MG63 (cell line): ENCODE data around the gene POU4F1. TPM values are rescaled to one million over a fixed set of nuclear protein-coding genes. Genes with fewer than 3 reads are reported as not detected.

Source experiments
- DNase-seq: peaks from one replicate; pipeline ENCODE4 v3.0.0-alpha.2; 2020
- H3K27me3 ChIP-seq: fragments of 250-450 bp; sonication (Bioruptor Pico); 2 replicates; pipeline ENCODE4 v1.5.1; 2020; ENCODE audit warnings: mild to moderate bottlenecking, moderate library complexity
- H3K36me3 ChIP-seq: fragments of 250-450 bp; sonication (Bioruptor Pico); 2 replicates; pipeline ENCODE4 v1.5.1; 2020; ENCODE audit warnings: mild to moderate bottlenecking, moderate library complexity
- H3K4me3 ChIP-seq: fragments of 250-450 bp; sonication (Bioruptor Pico); 2 replicates; pipeline ENCODE4 v1.5.1; 2020; ENCODE audit warnings: mild to moderate bottlenecking, moderate library complexity
- H3K9me3 ChIP-seq: fragments of 250-450 bp; sonication (Bioruptor Pico); 2 replicates; pipeline ENCODE4 v1.5.1; 2020; ENCODE audit warnings: mild to moderate bottlenecking, moderate library complexity
- total RNA-seq: library from RNA; depleted of rRNA; stranded (reverse); fragments of >200 nt; shearing (Covaris generic); gene quantifications from 2 replicates; pipeline ENCODE4 v1.2.3, GENCODE V29; 2014; ENCODE audit warnings: low replicate concordance

The POU4F1 gene
- total RNA-seq, 1 experiment from 2014 or later = not detected

DNA sequence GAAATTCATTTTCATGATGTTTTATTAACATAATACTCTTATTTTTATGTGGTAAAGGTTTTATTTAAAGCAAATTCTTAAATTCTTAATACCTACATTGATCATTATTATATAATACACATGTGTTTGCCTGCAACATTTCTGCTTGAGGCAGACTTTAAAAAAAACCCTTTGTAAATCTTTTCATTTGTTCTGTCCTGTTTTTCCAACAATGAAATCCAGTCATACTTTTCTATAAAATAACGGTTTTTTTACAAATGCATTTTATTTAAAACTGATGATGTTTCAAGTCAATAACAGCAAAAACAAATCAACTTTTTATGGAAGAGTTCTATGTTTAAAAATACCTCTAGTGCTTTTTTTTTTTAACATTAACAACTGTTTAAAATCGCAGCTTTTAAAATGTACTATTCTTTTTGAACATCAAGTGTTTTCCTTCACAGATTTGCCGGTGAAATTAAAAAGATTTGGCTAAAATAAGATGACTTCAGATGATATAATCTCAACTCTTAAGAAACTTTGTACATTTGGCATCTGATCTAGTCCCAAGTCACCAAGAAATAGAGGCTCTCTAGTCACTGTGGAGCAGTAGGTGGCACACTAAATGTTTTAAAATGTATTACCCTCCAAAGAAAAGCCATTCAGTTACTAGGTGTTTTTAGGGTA lies 5.1 kb downstream of the POU4F1 start:
- no peaks in the 10 kb centered on the region for H3K9me3 ChIP-seq
- H3K4me3 ChIP-seq = no peak overlapping the region
- no peak for DNase-seq
- H3K27me3 ChIP-seq = peaks cover 85% of the 10 kb centered on the region
- H3K36me3 ChIP-seq = no peaks in the 10 kb centered on the region

DNA sequence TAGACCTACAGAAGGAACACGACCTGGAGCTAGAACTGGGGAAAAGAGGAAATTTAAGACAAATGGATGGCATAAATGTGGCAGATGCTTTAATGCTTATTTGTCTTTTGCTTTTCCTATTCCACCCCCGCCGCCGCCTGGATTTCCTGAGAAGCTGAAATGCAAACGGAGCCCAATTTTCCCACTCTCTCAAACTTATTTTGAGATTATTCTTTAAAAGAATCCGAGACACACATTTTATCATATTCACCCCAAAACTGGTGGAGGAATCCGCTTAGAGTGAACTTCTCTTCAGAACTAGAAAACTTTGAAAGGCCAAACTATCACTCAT lies 5.8 kb downstream of the POU4F1 start:
- no peak for DNase-seq
- Histone ChIP-seq H3K27me3 (peaks cover 86% of the 10 kb centered on the region), H3K9me3 (no peaks in the 10 kb centered on the region)

GRCh38 chr13:78596736-78597601 lies 6.4 kb downstream of the POU4F1 start:
- peaks cover 87% of the 10 kb centered on the region for H3K27me3 ChIP-seq
- no peak for DNase-seq
- H3K36me3 ChIP-seq = no peaks in the 10 kb centered on the region
- H3K4me3 ChIP-seq = no peak overlapping the region
- no peaks in the 10 kb centered on the region for H3K9me3 ChIP-seq

More for the DNA sequence above, 5.8 kb downstream of the POU4F1 start:
- H3K4me3 ChIP-seq = no peak overlapping the region
- no peaks in the 10 kb centered on the region for H3K36me3 ChIP-seq

GRCh38 chr13:78596399-78596735 lies 7.0 kb downstream of the POU4F1 start:
- no peak for DNase-seq
- Histone ChIP-seq H3K36me3 (no peaks in the 10 kb centered on the region), H3K27me3 (peaks cover 85% of the 10 kb centered on the region), H3K4me3 (no peak overlapping the region), H3K9me3 (no peaks in the 10 kb centered on the region)

GRCh38 chr13:78595495-78596398 lies 7.6 kb downstream of the POU4F1 start:
- Histone ChIP-seq H3K36me3 (no peaks in the 10 kb centered on the region), H3K4me3 (no peak overlapping the region), H3K27me3 (peaks cover 80% of the 10 kb centered on the region), H3K9me3 (no peaks in the 10 kb centered on the region)
- no peak for DNase-seq

DNA sequence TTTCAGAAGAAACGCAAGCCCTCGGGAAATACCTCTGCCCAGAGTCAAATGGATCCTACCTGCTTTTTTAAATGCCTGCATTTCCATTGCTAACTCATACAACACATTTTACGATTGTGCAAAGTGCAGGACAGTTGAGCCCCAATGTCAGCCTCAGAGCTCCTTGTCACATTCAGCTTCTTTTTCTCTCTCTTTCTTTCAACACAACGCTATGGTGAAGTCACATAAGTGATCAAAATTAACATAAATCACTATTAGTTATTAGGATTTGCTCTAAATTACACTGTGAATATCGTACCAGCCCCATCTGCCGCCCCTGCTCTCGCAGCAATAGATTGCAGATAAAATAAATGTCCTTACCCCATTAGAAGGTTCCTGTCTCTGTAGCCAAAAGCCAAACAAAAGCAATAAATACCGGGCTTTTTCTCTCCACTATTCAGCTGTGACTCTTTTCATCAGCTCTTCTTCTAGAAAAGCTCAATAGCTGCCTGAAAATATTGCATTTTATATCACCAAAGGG lies 8.8 kb downstream of the POU4F1 start:
- H3K9me3 ChIP-seq = no peaks in the 10 kb centered on the region
- H3K27me3 ChIP-seq = peaks cover 73% of the 10 kb centered on the region
- no peaks in the 10 kb centered on the region for H3K36me3 ChIP-seq
- DNase-seq = no peak
- H3K4me3 ChIP-seq = no peak overlapping the region

- Histone ChIP-seq H3K9me3 (no peaks in the 10 kb centered on the region), H3K27me3 (peaks cover 68% of the 10 kb centered on the region), H3K36me3 (no peaks in the 10 kb centered on the region), H3K4me3 (no peak overlapping the region)
- no peak for DNase-seq
Measured at GRCh38 chr13:78593652-78594455, 9.5 kb downstream of the POU4F1 start.

DNA sequence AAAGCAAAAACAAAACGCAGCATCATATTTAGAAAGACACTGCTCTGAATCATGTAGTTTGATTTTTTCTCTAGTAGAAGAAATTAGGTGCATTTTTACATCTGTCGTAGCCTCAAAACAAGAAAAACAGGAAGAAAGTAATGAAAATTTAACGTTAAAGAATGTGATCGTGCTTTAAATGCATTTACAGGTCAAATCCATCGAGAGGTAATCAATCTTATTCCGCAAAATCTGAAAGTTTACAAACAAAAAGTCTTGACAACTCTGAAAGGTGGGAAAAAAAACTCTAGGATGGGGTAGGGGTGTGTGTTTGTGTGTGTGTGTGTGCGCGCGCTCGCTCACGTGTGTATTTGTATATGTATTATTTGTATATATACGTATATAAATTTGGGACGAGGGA lies 10.2 kb downstream of the POU4F1 start:
- Histone ChIP-seq H3K9me3 (no peaks in the 10 kb centered on the region), H3K4me3 (no peak overlapping the region), H3K36me3 (no peaks in the 10 kb centered on the region), H3K27me3 (peaks cover 65% of the 10 kb centered on the region)
- DNase-seq = no peak

GRCh38 chr13:78592584-78592983 lies 10.8 kb downstream of the POU4F1 start:
- no peaks in the 10 kb centered on the region for H3K36me3 ChIP-seq
- H3K27me3 ChIP-seq = peaks cover 60% of the 10 kb centered on the region
- DNase-seq = no peak
- no peaks in the 10 kb centered on the region for H3K9me3 ChIP-seq
- H3K4me3 ChIP-seq = no peak overlapping the region

DNA sequence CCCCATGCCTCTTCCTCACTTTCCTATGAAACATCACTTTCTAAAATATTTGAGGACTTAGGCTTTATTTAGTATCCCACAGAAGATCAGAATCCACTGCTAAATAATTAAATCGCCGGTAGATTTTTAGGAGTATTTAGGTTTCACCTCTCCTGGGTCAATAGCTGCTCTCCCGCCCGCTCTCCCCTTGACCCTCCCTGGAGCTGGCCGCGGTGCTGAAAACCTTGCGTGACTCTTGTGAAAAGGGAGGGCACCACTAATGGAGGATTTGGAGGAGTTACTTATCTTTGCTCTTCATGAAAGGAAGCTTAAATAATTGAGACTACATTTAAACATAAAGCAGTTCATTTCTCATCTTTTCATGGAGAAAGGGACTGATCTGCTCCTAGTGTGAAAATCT lies 14.1 kb downstream of the POU4F1 start:
- Histone ChIP-seq H3K4me3 (no peak overlapping the region), H3K36me3 (no peaks in the 10 kb centered on the region), H3K9me3 (no peaks in the 10 kb centered on the region), H3K27me3 (peaks cover 32% of the 10 kb centered on the region)
- DNase-seq = peak; percentile 44

DNA sequence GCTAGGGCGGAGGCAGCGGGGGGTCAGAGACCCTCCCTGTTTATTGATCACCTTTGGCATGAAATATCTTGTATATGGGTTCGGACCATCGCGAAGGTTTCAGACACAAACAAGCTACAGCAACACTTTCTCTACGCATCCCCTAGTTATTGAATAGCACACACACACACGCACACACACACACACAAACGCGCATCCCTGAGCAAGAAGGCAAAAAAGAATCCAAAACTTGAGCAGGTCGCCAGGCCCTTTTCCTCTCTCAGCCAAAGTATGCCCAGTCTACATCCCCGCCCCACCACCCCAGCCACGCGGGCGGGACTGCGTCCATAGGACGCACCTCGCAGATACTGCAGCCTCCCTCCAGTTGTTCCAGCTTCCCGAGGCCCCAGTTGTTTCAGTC lies 16.0 kb downstream of the POU4F1 start:
- Histone ChIP-seq H3K27me3 (peaks cover 22% of the 10 kb centered on the region), H3K4me3 (no peak overlapping the region), H3K9me3 (no peaks in the 10 kb centered on the region), H3K36me3 (no peaks in the 10 kb centered on the region)
- no peak for DNase-seq

GRCh38 chr13:78586706-78587105 lies 16.6 kb downstream of the POU4F1 start:
- DNase-seq = no peak
- no peak overlapping the region for H3K4me3 ChIP-seq
- no peaks in the 10 kb centered on the region for H3K9me3 ChIP-seq
- peaks cover 20% of the 10 kb centered on the region for H3K27me3 ChIP-seq
- H3K36me3 ChIP-seq = no peaks in the 10 kb centered on the region

DNA sequence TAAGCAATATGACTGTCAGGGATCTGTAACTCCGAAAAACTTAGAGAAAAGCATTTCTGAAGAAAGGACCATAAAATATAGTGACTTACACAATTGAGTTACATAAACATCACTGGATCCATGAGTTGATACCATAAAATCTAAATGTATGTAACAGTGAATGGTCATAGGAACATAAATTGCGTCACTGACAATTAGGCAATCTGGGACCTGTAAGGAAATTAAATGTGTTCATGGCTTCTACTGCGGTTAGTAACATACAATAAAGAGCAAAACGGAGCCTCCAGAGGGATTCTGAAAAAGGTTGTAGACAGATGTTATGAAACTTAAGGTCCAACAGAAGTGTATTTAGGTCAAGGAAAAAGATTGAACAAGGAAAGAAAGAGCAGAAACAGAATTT lies 27.1 kb downstream of the POU4F1 start:
- Histone ChIP-seq H3K9me3 (no peaks in the 10 kb centered on the region), H3K27me3 (0 out of 2 replicates have a peak, but pooled peaks cover 3% of the 10 kb centered on the region), H3K4me3 (no peak overlapping the region), H3K36me3 (no peaks in the 10 kb centered on the region)
- no peak for DNase-seq

DNA sequence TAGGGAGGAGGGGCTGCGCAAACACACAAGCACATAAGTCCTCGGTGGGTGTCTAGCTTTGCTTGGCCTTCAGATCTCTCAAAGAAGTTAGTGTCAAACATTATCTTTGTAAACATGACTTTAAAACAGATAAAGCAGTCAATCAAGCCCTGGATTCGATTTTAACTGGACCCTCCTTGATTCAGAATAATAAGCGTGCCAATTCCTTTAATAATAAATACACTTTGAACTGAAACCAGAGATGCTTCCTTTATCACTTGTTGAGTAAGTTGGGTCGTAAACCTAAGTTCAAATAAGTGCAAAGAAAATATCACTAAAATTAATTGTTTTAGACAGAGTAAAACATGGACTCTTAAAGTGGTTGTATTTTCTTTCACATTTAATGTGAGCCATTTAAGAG lies 30.9 kb downstream of the POU4F1 start:
- H3K36me3 ChIP-seq = no peaks in the 10 kb centered on the region
- no peak for DNase-seq
- H3K9me3 ChIP-seq = no peaks in the 10 kb centered on the region
- H3K27me3 ChIP-seq = no peaks in the 10 kb centered on the region
- no peak overlapping the region for H3K4me3 ChIP-seq

- H3K4me3 ChIP-seq = no peak overlapping the region
- H3K27me3 ChIP-seq = 0 out of 2 replicates have a peak, but pooled peaks cover 2% of the 10 kb centered on the region
- H3K9me3 ChIP-seq = no peaks in the 10 kb centered on the region
- H3K36me3 ChIP-seq = no peaks in the 10 kb centered on the region
- DNase-seq = no peak
Measured at GRCh38 chr13:78569029-78569428, 34.3 kb downstream of the POU4F1 start.

DNA sequence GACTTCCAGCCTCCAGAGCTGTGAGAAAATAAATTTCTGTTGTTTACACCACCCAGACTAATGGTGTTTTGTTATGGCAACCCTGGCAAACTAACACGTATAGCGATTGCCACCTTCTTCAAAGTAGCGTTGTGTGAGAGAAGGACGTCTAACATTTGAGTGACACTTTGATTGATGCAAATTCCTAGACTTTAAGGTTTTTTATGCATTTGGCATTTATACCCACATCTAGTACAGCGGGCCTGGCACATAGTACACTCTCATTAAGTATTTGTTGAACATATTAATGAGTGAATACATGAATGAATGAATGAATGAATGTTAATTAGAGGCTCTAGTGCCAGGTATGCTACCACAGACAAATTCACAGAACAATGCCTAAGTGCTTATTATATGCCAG lies 36.7 kb downstream of the POU4F1 start:
- DNase-seq = no peak
- no peaks in the 10 kb centered on the region for H3K36me3 ChIP-seq
- 0 out of 2 replicates have a peak, but pooled peaks cover 2% of the 10 kb centered on the region for H3K27me3 ChIP-seq
- H3K9me3 ChIP-seq = no peaks in the 10 kb centered on the region
- no peak overlapping the region for H3K4me3 ChIP-seq
